Heart left ventricle (tissue), 13 donors: ENCODE measurements around the gene NELL1.

Experiments
- CTCF ChIP-seq, 12 donors: fragments of 200-600 bp; sonication (generic) in 4 of 12; IDR thresholded peaks; one replicate each; pipeline versions ENCODE4 v1.5.0 to v1.8.0; 2018 to 2022; ENCODE audit warnings: antibody characterized with exemption in 12 of 12, mild to moderate bottlenecking in 5 of 12
- POLR2A ChIP-seq, 2 donors: fragments of 450-650 bp; IDR thresholded peaks; one replicate each; pipeline ENCODE4 v1.6.1; 2017; ENCODE audit warnings: antibody characterized with exemption in 2 of 2, mild to moderate bottlenecking in 2 of 2, moderate library complexity in 2 of 2
- donor health status: ischemic (EF 13 %, LVEDD 7.1; RV severe dilation, severe dysfunction).
- donor health status: DM: no; HTN: yes; CAD: no.
- donor health status: DM: no; HTN: no; CAD: no.
- donor health status: ischemic (EF 25% LVEDD 6.9; RV normal size, moderate dysfunction).
- donor health status: ischemic (EF 25% LVEDD 5.7; RV mildly dilated, moderate dysfunction).
- donor health status: ischemic (EF 35%, LVEDD 5.7; RV mildly dilated, moderate dysfunction).
- donor health status: nonischemic (EF 11% LVEDD 7.7; RV severe dilation, severe dysfunction).
- donor health status: DM: yes; HTN: yes; CAD: no.
- donor health status: PGD.
- donor health status: ischemic (EF 29% LVEDD 5.4; RV normal size, mild dysfunction).
- donor health status: nonischemic (EF 23%, LVEDD 6.1; RV moderate dilation, normal function).

- no peak for TF ChIP-seq CTCF (IDR thresholded peaks at IDR 0.05)
- TF ChIP-seq POLR2A (IDR thresholded peaks at IDR 0.05), result no peak
Measured at GRCh38 chr11:21529187-21529586, 859.8 kb downstream of the NELL1 start.
